ENCODE results near the gene MSI2. TPM values are rescaled to one million over a fixed set of nuclear protein-coding genes. Genes with fewer than 3 reads are reported as not detected.

Gene MSI2
- total RNA-seq, 1 donor, result 23.2 TPM

GRCh38 chr17:57649731-57650484, 393.6 kb downstream of the MSI2 start:
- Histone ChIP-seq H3K4me1 (ENCODE audit: insufficient read depth, low read length) (no peaks in the 10 kb centered on the region), H3K27ac (ENCODE audit: low read depth, low read length) (no peak overlapping the region), H2AFZ (ENCODE audit: low read length) (no peak overlapping the region), H3K9me3 (ENCODE audit: low read depth, low read length) (no peaks in the 10 kb centered on the region), H4K20me1 (ENCODE audit: insufficient read depth, low read length) (no peaks in the 10 kb centered on the region), H3K4me2 (ENCODE audit: insufficient read depth, low read length) (no peak overlapping the region), H3K27me3 (ENCODE audit: insufficient read depth, low read length) (no peaks in the 10 kb centered on the region), H3K4me3 (ENCODE audit: insufficient read depth, low read length) (no peak overlapping the region), H3K36me3 (ENCODE audit: insufficient read depth, low read length) (no peaks in the 10 kb centered on the region), H3K79me2 (ENCODE audit: insufficient read depth, low read length) (no peaks in the 10 kb centered on the region)
- peak; percentile 81 for DNase-seq (ENCODE audit: insufficient read length, low spot score, missing footprints)
- TF ChIP-seq CTCF (IDR thresholded peaks at IDR 0.05; ENCODE audit: extremely low read depth, low read depth, low read length), result no peak

- peak; percentile 46 for DNase-seq (ENCODE audit: insufficient read length, low spot score, missing footprints)
- H3K9me3 ChIP-seq (ENCODE audit: low read depth, low read length), result no peaks in the 10 kb centered on the region
- H4K20me1 ChIP-seq (ENCODE audit: insufficient read depth, low read length), result no peaks in the 10 kb centered on the region
- H3K27me3 ChIP-seq (ENCODE audit: insufficient read depth, low read length), result no peaks in the 10 kb centered on the region
- H2AFZ ChIP-seq (ENCODE audit: low read length), result no peak overlapping the region
- no peaks in the 10 kb centered on the region for H3K4me1 ChIP-seq (ENCODE audit: insufficient read depth, low read length)
- no peaks in the 10 kb centered on the region for H3K79me2 ChIP-seq (ENCODE audit: insufficient read depth, low read length)
- TF ChIP-seq CTCF (IDR thresholded peaks at IDR 0.05; ENCODE audit: extremely low read depth, low read depth, low read length), result no peak
- H3K4me3 ChIP-seq (ENCODE audit: insufficient read depth, low read length), result no peak overlapping the region
- H3K36me3 ChIP-seq (ENCODE audit: insufficient read depth, low read length), result no peaks in the 10 kb centered on the region
- H3K4me2 ChIP-seq (ENCODE audit: insufficient read depth, low read length), result no peak overlapping the region
- H3K27ac ChIP-seq (ENCODE audit: low read depth, low read length), result no peak overlapping the region
Observed at GRCh38 chr17:57650548-57650947, 394.2 kb downstream of the MSI2 start.

GRCh38 chr17:57651451-57651850, 395.1 kb downstream of the MSI2 start:
- Histone ChIP-seq H3K4me3 (ENCODE audit: insufficient read depth, low read length) (no peak overlapping the region), H4K20me1 (ENCODE audit: insufficient read depth, low read length) (no peaks in the 10 kb centered on the region), H3K9me3 (ENCODE audit: low read depth, low read length) (no peaks in the 10 kb centered on the region), H3K4me2 (ENCODE audit: insufficient read depth, low read length) (no peak overlapping the region), H2AFZ (ENCODE audit: low read length) (no peak overlapping the region), H3K79me2 (ENCODE audit: insufficient read depth, low read length) (no peaks in the 10 kb centered on the region), H3K27me3 (ENCODE audit: insufficient read depth, low read length) (no peaks in the 10 kb centered on the region), H3K27ac (ENCODE audit: low read depth, low read length) (no peak overlapping the region), H3K4me1 (ENCODE audit: insufficient read depth, low read length) (no peaks in the 10 kb centered on the region), H3K36me3 (ENCODE audit: insufficient read depth, low read length) (no peaks in the 10 kb centered on the region)
- no peak for TF ChIP-seq CTCF (IDR thresholded peaks at IDR 0.05; ENCODE audit: extremely low read depth, low read depth, low read length)
- no peak for DNase-seq (ENCODE audit: insufficient read length, low spot score, missing footprints)

- Histone ChIP-seq H3K4me3 (ENCODE audit: insufficient read depth, low read length) (no peak overlapping the region), H4K20me1 (ENCODE audit: insufficient read depth, low read length) (no peaks in the 10 kb centered on the region), H3K27me3 (ENCODE audit: insufficient read depth, low read length) (no peaks in the 10 kb centered on the region), H3K4me1 (ENCODE audit: insufficient read depth, low read length) (no peaks in the 10 kb centered on the region), H2AFZ (ENCODE audit: low read length) (no peak overlapping the region), H3K27ac (ENCODE audit: low read depth, low read length) (no peak overlapping the region), H3K4me2 (ENCODE audit: insufficient read depth, low read length) (no peak overlapping the region), H3K36me3 (ENCODE audit: insufficient read depth, low read length) (no peaks in the 10 kb centered on the region), H3K9me3 (ENCODE audit: low read depth, low read length) (no peaks in the 10 kb centered on the region), H3K79me2 (ENCODE audit: insufficient read depth, low read length) (no peaks in the 10 kb centered on the region)
- TF ChIP-seq CTCF (IDR thresholded peaks at IDR 0.05; ENCODE audit: extremely low read depth, low read depth, low read length), result no peak
- DNase-seq (ENCODE audit: insufficient read length, low spot score, missing footprints), result peak; percentile 52
Observed at GRCh38 chr17:57651996-57652395, 395.7 kb downstream of the MSI2 start.
